GM12873 (cell line): Measurements from ENCODE around the gene KCNMA1.

Experiments
- TF ChIP-seq, protein P1 (sequence below): IDR thresholded peaks from 2 replicates; pipeline ENCODE4 v1.5.1; 2012; ENCODE audit warnings: low read depth, mild to moderate bottlenecking, moderate library complexity, low read length, control low read depth; ENCODE audit not compliant: insufficient read depth; ENCODE audit errors: missing control alignments

Gene KCNMA1

DNA sequence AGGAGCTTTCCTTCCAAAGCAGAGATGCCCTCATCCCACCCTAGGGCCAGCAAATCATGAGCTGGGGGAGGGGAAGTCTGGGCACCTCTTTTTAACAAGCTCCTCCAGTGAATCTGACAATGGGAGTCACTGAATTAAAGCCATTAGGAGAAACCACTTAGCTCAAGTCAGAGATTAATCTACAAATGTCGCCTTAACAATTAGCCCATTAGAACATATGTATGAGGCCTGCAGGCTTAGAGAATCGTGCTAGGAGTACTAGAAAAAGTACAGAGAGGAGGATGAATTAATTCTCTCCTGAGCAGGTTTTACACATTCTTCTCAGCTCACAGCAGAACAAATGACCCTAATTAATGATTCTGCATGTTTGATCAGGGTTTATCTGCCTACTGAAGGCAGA lies 381.3 kb downstream of the KCNMA1 start:
- TF ChIP-seq, protein P1, sequence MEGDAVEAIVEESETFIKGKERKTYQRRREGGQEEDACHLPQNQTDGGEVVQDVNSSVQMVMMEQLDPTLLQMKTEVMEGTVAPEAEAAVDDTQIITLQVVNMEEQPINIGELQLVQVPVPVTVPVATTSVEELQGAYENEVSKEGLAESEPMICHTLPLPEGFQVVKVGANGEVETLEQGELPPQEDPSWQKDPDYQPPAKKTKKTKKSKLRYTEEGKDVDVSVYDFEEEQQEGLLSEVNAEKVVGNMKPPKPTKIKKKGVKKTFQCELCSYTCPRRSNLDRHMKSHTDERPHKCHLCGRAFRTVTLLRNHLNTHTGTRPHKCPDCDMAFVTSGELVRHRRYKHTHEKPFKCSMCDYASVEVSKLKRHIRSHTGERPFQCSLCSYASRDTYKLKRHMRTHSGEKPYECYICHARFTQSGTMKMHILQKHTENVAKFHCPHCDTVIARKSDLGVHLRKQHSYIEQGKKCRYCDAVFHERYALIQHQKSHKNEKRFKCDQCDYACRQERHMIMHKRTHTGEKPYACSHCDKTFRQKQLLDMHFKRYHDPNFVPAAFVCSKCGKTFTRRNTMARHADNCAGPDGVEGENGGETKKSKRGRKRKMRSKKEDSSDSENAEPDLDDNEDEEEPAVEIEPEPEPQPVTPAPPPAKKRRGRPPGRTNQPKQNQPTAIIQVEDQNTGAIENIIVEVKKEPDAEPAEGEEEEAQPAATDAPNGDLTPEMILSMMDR, result no peak

DNA sequence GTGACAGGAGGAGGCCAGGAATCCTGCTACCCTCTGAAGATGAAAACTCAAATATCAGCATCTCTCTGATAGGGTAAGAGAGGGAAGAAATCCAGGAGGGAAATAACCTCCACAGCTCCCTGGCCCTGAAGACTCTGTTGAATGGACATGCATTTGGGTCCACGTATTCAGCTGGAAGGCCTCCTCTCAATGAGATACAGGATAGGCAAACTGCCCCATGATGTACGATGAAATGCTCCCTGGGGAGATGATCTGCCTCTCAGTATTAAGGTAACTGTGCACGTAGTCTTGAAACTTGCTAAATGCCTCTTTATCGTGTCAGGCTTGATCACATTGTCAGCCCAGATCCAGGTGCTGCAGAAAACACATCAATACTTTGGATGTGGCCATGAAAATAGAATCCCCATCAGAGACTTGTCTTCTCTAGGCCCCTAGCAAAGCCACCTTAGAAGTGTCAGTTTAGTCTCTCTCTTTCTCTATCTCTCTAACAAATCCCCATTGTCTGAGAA lies 384.0 kb downstream of the KCNMA1 start:
- TF ChIP-seq, protein P1, result no peak

DNA sequence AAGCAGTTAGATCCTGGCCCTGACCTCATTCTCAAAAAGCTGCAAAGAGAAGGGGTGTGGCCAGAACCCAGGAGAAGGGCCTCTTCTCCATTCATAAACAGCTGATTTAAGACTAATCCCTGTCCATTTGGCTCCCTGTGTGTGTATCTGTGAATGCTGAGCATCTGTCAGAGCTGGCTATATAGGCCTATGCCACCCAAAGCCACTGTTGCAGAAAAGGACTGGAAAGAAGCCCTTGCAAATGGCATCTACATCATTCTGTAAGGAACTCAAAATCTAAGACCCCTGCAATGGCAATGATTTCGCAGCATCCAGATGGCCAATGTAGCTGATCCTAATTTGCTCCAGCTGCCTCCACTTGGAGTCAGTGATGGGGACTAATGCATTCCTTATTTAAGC lies 384.5 kb downstream of the KCNMA1 start:
- TF ChIP-seq, protein P1, result no peak

DNA sequence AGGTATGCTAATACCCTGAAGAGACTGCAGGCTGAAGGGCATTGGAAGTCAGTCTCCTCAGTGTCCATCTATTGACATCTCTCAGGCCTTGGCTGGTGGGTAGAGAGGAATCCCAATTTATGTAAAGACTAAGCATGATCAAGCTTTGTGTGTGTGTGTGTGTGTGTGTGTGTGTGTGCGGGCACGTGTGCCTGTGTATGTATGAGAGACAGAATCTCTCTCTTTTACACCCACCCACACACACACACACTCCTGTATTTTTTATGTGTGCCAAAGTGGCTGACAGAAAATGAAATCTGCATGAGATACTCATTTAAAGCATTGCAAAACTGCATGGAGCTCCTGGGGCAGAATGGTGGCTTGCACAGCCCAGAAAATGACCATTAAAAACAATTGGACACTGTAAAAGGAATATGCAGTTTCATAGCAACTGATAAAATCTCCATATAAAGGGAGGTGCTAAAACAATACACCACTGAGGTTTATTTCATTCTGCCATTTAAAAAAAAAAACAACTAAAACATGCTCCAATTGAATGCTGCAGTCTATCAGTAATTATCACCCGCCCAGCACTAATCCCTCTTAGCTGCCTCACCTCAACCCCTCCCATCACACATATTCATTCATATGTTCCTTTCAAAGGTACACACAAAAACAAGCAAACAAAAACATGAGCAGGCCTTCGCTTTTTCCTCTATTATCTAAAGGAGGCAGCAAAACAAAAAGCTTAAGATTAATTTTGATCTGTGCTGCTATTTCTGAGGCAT lies 385.0 kb downstream of the KCNMA1 start:
- TF ChIP-seq, protein P1, result no peak

DNA sequence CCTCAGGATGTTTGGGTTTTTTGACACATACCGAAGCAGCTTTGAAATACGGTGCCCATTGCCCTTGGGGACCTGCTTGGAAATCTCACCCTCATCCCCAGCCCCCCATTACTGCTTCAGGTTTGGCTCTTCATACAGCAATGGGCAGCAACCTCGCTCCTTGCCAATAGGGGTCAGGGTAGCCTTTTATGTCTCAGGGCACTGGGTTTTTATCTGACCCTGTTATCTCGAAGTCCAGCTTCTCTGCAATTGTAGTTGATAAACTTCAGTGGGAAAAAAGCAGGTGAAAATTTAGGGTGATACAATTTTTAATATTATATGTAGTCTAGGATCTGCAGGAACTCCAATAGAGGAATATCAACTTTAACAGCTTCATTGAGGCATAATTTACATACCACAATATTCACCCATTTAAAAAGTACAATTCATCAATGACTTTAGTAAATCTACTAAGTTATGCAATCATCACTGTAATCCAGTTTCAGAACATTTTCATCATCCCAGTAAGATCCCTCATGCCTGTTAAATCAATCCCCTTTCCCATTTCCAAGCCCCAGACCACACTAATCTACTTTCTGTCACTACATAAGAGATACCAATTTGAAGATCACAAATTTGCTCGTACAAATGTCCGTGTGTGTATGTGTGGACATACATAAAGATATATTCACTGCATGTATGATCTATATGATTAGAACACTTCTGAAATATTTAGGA lies 386.2 kb downstream of the KCNMA1 start:
- TF ChIP-seq, protein P1, result peak; percentile 49

DNA sequence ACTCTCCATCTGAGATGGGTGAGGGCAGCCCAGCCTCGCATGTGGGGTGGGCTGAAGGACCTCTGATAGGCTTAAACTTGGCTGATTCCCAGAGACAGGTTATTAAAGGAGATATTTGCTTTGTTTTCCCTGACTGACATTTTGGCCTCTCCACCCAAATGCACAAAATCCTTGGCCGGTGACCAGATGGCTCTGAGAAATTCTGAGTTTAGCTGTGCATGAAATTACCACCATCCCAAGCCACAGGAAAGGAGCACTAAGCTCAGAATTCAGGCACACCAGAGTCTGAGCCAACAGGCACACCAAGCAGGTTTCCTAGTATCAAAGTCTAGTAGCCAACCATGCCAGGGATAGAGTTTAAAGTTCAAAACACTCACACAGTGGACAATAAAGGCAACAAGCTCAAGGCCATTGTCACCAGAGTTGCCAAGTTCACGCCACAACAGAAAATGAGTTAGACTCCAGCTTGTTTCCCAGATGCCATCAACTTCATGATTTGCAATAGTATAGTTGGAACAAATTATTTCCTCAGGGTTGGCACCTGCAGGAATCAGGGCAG lies 387.6 kb downstream of the KCNMA1 start:
- TF ChIP-seq, protein P1, result no peak
